ENCODE data around the gene PLXNA4. TPM values are rescaled to one million over a fixed set of nuclear protein-coding genes. Genes with fewer than 3 reads are reported as not detected.

The PLXNA4 gene
- total and polyA plus RNA-seq, 9 of the 15 experiments (the other 6 are each of a cell fraction or from before 2014, with no cell fraction given): under 0.01 to 0.09 TPM; not detected in 7

DNA sequence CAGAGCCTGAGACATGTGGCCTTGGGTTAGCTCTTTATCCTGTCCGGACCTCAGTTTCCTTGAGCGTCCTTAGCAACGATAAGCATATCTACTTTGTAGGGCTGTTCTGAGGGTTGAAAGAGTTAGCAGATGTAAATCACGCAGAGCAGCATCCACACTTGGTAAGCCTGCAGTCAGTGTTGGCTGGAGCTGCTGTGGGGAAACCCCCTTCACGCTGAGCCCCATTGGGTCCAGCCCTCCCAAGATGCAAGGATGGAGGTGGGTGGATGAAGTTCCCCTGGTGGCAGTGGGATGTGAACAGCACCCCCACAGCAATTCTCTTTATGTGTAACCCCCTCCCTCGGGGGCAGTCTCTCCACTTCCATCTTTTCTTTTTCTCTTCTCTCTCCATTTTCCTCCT lies 109.9 kb downstream of the PLXNA4 start:
- 0 out of 2 replicates have a peak, but pooled peaks cover 5% of the 10 kb centered on the region for H4K20me1 ChIP-seq (replicated peaks; ENCODE audit: control insufficient read depth, insufficient read depth, low read length)
- no peak overlapping the region for H3K4me2 ChIP-seq (ENCODE audit: insufficient read depth, low read length)
- intact Hi-C loops (cut with micrococcal nuclease): no loop called here
- WGBS (ENCODE audit: insufficient coverage, low coverage, missing lambda C conversion rate): 0% methylated on average over 6 of the region's 6 CpGs
- in situ Hi-C loops (cut with MboI): no loop called here
- ATAC-seq (no peak), FAIRE-seq (no peak), DNase-seq (ENCODE audit: extremely low read depth in 1 of 4, low spot score in 3 of 4) (no peak)
- H3K9ac ChIP-seq (ENCODE audit: insufficient read depth in 1 of 2, low read depth in 2 of 2, low read length in 2 of 2): no peak overlapping the region
- BruUV-seq (replicated peaks): no TSS peak
- no peaks in the 10 kb centered on the region for H3K36me3 ChIP-seq (ENCODE audit: control insufficient read depth, insufficient read depth, low read length)
- H3K9me1 ChIP-seq (ENCODE audit: control insufficient read depth, insufficient read depth, low read length): no peaks in the 10 kb centered on the region
- no peak overlapping the region for H3K27ac ChIP-seq (ENCODE audit: extremely low read depth, low read depth, low read length)
- no peaks in the 10 kb centered on the region for H3K79me2 ChIP-seq (ENCODE audit: control insufficient read depth, insufficient read depth, low read length)
- ChIA-PET CTCF (ENCODE audit: low intra/inter-chr PET ratio) (no interaction called here), POLR2A (interaction anchor here (0.6 to 0.7 kb wide), 2 partner anchors 40 to 49 kb away, joined by 4 read pairs; no protein-coding TSS in a partner anchor)
- no peaks in the 10 kb centered on the region for H3K4me1 ChIP-seq (replicated peaks in 1 of 2; ENCODE audit: control insufficient read depth in 2 of 2, insufficient read depth in 2 of 2, low read length in 2 of 2)
- peaks cover 0 to 22% of the 10 kb centered on the region in 2 experiments; a peak in 3 of 5 replicates for H3K27me3 ChIP-seq (ENCODE audit: control insufficient read depth in 2 of 2, insufficient read depth in 2 of 2, low read length in 2 of 2)
- no peak overlapping the region for H3K4me3 ChIP-seq
- no peaks in the 10 kb centered on the region for H3K9me3 ChIP-seq (replicated peaks; ENCODE audit: control insufficient read depth, insufficient read depth, low read depth, low read length)
- H2AFZ ChIP-seq (ENCODE audit: low read depth, low read length): no peak overlapping the region
- TF ChIP-seq, protein P1, sequence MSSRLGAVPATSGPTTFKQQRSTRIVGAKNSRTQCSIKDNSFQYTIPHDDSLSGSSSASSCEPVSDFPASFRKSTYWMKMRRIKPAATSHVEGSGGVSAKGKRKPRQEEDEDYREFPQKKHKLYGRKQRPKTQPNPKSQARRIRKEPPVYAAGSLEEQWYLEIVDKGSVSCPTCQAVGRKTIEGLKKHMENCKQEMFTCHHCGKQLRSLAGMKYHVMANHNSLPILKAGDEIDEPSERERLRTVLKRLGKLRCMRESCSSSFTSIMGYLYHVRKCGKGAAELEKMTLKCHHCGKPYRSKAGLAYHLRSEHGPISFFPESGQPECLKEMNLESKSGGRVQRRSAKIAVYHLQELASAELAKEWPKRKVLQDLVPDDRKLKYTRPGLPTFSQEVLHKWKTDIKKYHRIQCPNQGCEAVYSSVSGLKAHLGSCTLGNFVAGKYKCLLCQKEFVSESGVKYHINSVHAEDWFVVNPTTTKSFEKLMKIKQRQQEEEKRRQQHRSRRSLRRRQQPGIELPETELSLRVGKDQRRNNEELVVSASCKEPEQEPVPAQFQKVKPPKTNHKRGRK (tag; IDR thresholded peaks at IDR 0.05): no peak
- TF ChIP-seq, protein P2, sequence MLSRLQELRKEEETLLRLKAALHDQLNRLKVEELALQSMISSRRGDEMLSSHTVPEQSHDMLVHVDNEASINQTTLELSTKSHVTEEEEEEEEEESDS (CRISPR knock-in tag; IDR thresholded peaks at IDR 0.05): no peak
- no peak for TF ChIP-seq DIDO1 (tag; IDR thresholded peaks at IDR 0.05; ENCODE audit: low read depth)
- no peak for TF ChIP-seq TSC22D4 (tag; IDR thresholded peaks at IDR 0.05)
- no peak for TF ChIP-seq GTF2F1 (IDR thresholded peaks at IDR 0.05; ENCODE audit: low read depth, low read length)
- no peak for TF ChIP-seq LARP7 (IDR thresholded peaks at IDR 0.05)
- TF ChIP-seq JUNB (CRISPR knock-in tag; conservative IDR thresholded peaks at IDR 0.05): no peak
- TF ChIP-seq KLF10 (CRISPR knock-in tag; IDR thresholded peaks at IDR 0.05): no peak
- TF ChIP-seq, protein P3, sequence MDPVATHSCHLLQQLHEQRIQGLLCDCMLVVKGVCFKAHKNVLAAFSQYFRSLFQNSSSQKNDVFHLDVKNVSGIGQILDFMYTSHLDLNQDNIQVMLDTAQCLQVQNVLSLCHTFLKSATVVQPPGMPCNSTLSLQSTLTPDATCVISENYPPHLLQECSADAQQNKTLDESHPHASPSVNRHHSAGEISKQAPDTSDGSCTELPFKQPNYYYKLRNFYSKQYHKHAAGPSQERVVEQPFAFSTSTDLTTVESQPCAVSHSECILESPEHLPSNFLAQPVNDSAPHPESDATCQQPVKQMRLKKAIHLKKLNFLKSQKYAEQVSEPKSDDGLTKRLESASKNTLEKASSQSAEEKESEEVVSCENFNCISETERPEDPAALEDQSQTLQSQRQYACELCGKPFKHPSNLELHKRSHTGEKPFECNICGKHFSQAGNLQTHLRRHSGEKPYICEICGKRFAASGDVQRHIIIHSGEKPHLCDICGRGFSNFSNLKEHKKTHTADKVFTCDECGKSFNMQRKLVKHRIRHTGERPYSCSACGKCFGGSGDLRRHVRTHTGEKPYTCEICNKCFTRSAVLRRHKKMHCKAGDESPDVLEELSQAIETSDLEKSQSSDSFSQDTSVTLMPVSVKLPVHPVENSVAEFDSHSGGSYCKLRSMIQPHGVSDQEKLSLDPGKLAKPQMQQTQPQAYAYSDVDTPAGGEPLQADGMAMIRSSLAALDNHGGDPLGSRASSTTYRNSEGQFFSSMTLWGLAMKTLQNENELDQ (CRISPR knock-in tag; IDR thresholded peaks at IDR 0.05; ENCODE audit: borderline replicate concordance): no peak
- TF ChIP-seq TBP (optimal IDR thresholded peaks at IDR 0.05; ENCODE audit: low read depth, low read length): no peak
- TF ChIP-seq BACH1 (tag; IDR thresholded peaks at IDR 0.05): no peak
- TF ChIP-seq ZNF253 (CRISPR knock-in tag; conservative IDR thresholded peaks at IDR 0.05): no peak
- no peak for TF ChIP-seq NUFIP1 (IDR thresholded peaks at IDR 0.05; ENCODE audit: partially characterized antibody)
- no peak for TF ChIP-seq DMBX1 (CRISPR knock-in tag; IDR thresholded peaks at IDR 0.05; ENCODE audit: borderline replicate concordance)
- no peak for TF ChIP-seq EP400 (IDR thresholded peaks at IDR 0.05)
- no peak for TF ChIP-seq ZNF384 (IDR thresholded peaks at IDR 0.05; ENCODE audit: low read depth, low read length)
